H1 (cell line): ENCODE data around the gene XIRP1. TPM values are rescaled to one million over a fixed set of nuclear protein-coding genes. Genes with fewer than 3 reads are reported as not detected.

ENCODE experiments used
- CBX8 ChIP-seq: fragments of 300-800, 300-1000 bp; sonication (generic); IDR thresholded peaks from 2 replicates; pipeline ENCODE4 v1.7.1; 2016; ENCODE audit warnings: low read depth, low read length, borderline replicate concordance
- FOSL1 ChIP-seq: IDR thresholded peaks from 2 replicates; pipeline ENCODE4 v1.6.1; 2011; ENCODE audit warnings: mild to moderate bottlenecking, low read depth, low read length, moderate library complexity; ENCODE audit not compliant: insufficient read depth
- GTF2F1 ChIP-seq: IDR thresholded peaks from 2 replicates; pipeline ENCODE4 v1.6.1; 2012; ENCODE audit warnings: low read depth, low read length, improper control_type of control experiment, borderline replicate concordance
- KDM4A ChIP-seq: IDR thresholded peaks from one replicate; pipeline ENCODE4 v1.7.1; 2012; ENCODE audit warnings: low read depth, mild to moderate bottlenecking, moderate library complexity, low read length, inconsistent platforms; ENCODE audit not compliant: severe bottlenecking
- POLR2AphosphoS5 ChIP-seq: IDR thresholded peaks from 2 replicates; pipeline ENCODE4 v1.6.1; 2011; ENCODE audit warnings: low read depth, low read length
- SIRT6 ChIP-seq: IDR thresholded peaks from one replicate; pipeline ENCODE4 v1.7.1; 2012; ENCODE audit warnings: low read length, inconsistent platforms
- SP2 ChIP-seq: IDR thresholded peaks from 2 replicates; pipeline ENCODE4 v1.6.1; 2012; ENCODE audit warnings: mild to moderate bottlenecking, low read length, inconsistent platforms
- SUZ12 ChIP-seq: fragments of 200-600 bp; sonication (generic); IDR thresholded peaks from 2 replicates; pipeline ENCODE4 v1.6.1; 2012; ENCODE audit warnings: mild to moderate bottlenecking, inconsistent platforms, low read length, moderate library complexity, mixed read lengths
- polyA plus RNA-seq, 7 experiments: library from polyadenylated mRNA; depleted of rRNA in 3 of 7; stranded (reverse) in 5 of 7; unstranded in 2 of 7; fragments of >200 nt in 5 of 7; fragments of 200-250 nt in 2 of 7; gene quantifications; 1 replicate in 5 of 7; 2 replicates in 1 of 7; 4 replicates in 1 of 7; pipeline versions ENCODE4 v1.2.1 to v1.2.3, GENCODE V29; 2011 to 2013; ENCODE audit warnings: missing spikeins in 2 of 7, mixed read lengths in 2 of 7
- total RNA-seq: library from RNA; stranded (reverse); fragmentation: NEBNext Ultra II Directional; extraction: Animal tissue kit (Norgen Biotek cat#: 25700); gene quantifications from 2 replicates; pipeline ENCODE4 v1.2.1, GENCODE V29; 2021
- TF ChIP-seq, protein P1 (sequence below): fragments of 300-600 bp; sonication (generic); IDR thresholded peaks from 2 replicates; pipeline ENCODE4 v1.7.1; 2012; ENCODE audit warnings: low read length, moderate library complexity, mild to moderate bottlenecking, inconsistent platforms; ENCODE audit not compliant: insufficient replicate concordance

Gene XIRP1
- total and polyA plus RNA-seq, 2 of the 8 experiments (the other 6 are each of a cell fraction or from before 2014, with no cell fraction given) = not detected

DNA sequence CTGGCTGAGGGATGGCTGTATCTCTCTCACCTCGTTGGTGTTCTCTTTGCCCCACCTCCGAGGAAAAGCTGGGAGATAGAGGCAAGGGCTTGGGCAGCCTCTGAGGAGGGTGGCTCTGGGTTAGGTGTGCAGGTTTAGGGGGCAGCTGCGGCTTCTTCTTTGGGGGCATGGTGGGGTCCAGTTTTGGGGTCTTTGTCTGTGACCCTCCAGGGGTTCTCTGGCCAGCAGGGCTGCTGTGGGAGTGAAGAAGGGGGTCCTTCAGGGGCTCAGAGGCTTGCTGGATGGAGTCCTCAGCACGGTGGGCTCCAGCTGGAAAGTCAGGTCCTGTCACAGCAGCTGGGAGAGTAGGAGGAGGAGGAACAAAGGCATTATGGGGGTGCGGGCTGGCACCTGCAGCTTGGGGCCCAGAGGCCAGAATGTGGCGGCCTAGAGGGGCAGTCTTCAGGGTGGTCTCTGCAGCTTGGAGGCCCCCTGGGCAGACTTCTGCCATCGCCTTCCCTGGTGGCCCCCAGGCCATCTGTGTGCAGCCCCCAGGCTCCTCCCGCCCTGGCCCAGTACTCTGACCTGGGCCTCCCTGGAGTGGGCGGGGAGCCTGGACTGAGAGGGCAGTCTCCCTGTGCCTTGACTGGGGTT is 7.0 kb downstream of the XIRP1 start (continued):
- TF ChIP-seq KDM4A (no peak), GTF2F1 (no peak), SIRT6 (no peak), FOSL1 (no peak), CBX8 (no peak), SUZ12 (no peak), POLR2AphosphoS5 (no peak), SP2 (no peak)
- TF ChIP-seq, protein P1, sequence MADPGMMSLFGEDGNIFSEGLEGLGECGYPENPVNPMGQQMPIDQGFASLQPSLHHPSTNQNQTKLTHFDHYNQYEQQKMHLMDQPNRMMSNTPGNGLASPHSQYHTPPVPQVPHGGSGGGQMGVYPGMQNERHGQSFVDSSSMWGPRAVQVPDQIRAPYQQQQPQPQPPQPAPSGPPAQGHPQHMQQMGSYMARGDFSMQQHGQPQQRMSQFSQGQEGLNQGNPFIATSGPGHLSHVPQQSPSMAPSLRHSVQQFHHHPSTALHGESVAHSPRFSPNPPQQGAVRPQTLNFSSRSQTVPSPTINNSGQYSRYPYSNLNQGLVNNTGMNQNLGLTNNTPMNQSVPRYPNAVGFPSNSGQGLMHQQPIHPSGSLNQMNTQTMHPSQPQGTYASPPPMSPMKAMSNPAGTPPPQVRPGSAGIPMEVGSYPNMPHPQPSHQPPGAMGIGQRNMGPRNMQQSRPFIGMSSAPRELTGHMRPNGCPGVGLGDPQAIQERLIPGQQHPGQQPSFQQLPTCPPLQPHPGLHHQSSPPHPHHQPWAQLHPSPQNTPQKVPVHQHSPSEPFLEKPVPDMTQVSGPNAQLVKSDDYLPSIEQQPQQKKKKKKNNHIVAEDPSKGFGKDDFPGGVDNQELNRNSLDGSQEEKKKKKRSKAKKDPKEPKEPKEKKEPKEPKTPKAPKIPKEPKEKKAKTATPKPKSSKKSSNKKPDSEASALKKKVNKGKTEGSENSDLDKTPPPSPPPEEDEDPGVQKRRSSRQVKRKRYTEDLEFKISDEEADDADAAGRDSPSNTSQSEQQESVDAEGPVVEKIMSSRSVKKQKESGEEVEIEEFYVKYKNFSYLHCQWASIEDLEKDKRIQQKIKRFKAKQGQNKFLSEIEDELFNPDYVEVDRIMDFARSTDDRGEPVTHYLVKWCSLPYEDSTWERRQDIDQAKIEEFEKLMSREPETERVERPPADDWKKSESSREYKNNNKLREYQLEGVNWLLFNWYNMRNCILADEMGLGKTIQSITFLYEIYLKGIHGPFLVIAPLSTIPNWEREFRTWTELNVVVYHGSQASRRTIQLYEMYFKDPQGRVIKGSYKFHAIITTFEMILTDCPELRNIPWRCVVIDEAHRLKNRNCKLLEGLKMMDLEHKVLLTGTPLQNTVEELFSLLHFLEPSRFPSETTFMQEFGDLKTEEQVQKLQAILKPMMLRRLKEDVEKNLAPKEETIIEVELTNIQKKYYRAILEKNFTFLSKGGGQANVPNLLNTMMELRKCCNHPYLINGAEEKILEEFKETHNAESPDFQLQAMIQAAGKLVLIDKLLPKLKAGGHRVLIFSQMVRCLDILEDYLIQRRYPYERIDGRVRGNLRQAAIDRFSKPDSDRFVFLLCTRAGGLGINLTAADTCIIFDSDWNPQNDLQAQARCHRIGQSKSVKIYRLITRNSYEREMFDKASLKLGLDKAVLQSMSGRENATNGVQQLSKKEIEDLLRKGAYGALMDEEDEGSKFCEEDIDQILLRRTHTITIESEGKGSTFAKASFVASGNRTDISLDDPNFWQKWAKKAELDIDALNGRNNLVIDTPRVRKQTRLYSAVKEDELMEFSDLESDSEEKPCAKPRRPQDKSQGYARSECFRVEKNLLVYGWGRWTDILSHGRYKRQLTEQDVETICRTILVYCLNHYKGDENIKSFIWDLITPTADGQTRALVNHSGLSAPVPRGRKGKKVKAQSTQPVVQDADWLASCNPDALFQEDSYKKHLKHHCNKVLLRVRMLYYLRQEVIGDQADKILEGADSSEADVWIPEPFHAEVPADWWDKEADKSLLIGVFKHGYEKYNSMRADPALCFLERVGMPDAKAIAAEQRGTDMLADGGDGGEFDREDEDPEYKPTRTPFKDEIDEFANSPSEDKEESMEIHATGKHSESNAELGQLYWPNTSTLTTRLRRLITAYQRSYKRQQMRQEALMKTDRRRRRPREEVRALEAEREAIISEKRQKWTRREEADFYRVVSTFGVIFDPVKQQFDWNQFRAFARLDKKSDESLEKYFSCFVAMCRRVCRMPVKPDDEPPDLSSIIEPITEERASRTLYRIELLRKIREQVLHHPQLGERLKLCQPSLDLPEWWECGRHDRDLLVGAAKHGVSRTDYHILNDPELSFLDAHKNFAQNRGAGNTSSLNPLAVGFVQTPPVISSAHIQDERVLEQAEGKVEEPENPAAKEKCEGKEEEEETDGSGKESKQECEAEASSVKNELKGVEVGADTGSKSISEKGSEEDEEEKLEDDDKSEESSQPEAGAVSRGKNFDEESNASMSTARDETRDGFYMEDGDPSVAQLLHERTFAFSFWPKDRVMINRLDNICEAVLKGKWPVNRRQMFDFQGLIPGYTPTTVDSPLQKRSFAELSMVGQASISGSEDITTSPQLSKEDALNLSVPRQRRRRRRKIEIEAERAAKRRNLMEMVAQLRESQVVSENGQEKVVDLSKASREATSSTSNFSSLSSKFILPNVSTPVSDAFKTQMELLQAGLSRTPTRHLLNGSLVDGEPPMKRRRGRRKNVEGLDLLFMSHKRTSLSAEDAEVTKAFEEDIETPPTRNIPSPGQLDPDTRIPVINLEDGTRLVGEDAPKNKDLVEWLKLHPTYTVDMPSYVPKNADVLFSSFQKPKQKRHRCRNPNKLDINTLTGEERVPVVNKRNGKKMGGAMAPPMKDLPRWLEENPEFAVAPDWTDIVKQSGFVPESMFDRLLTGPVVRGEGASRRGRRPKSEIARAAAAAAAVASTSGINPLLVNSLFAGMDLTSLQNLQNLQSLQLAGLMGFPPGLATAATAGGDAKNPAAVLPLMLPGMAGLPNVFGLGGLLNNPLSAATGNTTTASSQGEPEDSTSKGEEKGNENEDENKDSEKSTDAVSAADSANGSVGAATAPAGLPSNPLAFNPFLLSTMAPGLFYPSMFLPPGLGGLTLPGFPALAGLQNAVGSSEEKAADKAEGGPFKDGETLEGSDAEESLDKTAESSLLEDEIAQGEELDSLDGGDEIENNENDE = no peak
